ENCODE data around the gene CABLES2. TPM values are rescaled to one million over a fixed set of nuclear protein-coding genes. Genes with fewer than 3 reads are reported as not detected.

Gene CABLES2
- total and polyA plus RNA-seq, 9 of the 15 experiments (the other 6 are each of a cell fraction or from before 2014, with no cell fraction given) = 0.46 to 4.2 (median 1.6) TPM

DNA sequence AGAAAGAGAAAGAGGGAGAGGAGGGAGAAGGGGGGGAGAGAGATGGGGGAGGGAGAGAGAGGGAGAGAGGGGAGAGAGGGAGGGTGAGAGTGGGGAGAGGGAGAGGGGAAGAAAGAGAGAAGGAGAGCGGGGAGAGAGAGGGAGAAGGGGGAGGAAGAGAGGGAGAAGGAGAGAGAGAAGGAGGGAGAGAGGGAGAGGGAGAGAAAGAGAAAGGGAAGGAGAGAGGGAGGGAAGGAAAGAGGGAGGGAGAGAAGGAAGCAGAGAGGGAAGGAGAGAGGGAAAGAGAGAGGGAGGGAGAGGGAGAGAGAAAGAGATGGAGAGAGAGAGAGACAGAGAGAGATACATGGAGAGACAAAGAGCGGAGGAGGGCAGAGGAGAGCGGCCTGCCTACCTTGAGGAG, 44.9 kb upstream of the CABLES2 start (continued):
- no peak for TF ChIP-seq ATF2 (CRISPR knock-in tag; IDR thresholded peaks at IDR 0.05)
- TF ChIP-seq OTX1 (CRISPR knock-in tag; IDR thresholded peaks at IDR 0.05) = 0 out of 2 replicates have a peak, but pooled peaks have one; percentile 68

DNA sequence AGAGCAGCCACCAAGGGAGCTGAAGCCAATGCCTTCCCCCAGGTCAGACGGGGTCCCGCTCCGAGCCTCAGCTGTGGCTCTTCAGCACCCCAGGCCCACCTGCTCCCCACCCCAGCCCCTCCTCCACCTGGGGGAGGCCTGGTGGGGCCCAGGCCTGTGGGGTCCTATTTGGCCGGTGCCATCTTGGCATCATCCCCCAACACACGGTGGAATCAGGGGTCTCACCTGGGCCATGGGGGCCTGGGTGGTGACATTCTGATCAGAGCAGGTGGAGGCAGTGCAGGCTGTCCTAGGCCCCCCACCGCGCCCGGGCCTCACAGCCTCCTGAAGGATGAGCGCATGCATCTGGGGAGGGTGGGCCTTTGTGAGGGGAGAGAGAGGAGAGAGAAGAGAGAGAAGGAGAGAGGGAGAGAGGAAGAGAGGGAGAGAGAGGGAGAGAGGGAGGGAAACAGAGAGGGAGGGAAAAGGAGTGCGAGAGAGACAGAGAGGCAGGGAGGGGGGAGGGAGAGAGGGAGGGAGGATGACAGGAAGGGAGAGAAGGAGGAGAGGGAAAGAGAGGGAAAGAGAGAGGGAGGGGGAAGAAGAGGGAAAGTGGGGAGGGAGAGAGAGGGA, 44.2 kb upstream of the CABLES2 start:
- CTCF ChIA-PET (ENCODE audit: low intra/inter-chr PET ratio) = no interaction called here
- 20% methylated on average over 1 of the region's 10 CpGs for WGBS (ENCODE audit: insufficient coverage, low coverage, missing lambda C conversion rate)
- H4K20me1 ChIP-seq (replicated peaks; ENCODE audit: control insufficient read depth, insufficient read depth, low read length) = no peaks in the 10 kb centered on the region
- H3K79me2 ChIP-seq (ENCODE audit: control insufficient read depth, insufficient read depth, low read length) = no peaks in the 10 kb centered on the region
- FAIRE-seq = no peak
- H3K27me3 ChIP-seq (ENCODE audit: control insufficient read depth in 2 of 2, insufficient read depth in 2 of 2, low read length in 2 of 2) = peaks cover 5 to 30% of the 10 kb centered on the region in 2 experiments; a peak in 4 of 5 replicates
- H2AFZ ChIP-seq (ENCODE audit: low read depth, low read length) = no peak overlapping the region
- peaks cover 16 to 80% of the 10 kb centered on the region in 2 experiments; a peak in 4 of 5 replicates for H3K4me1 ChIP-seq (replicated peaks in 1 of 2; ENCODE audit: control insufficient read depth in 2 of 2, insufficient read depth in 2 of 2, low read length in 2 of 2)
- no TSS peak for BruUV-seq (replicated peaks)
- intact Hi-C loops (cut with micrococcal nuclease) (no loop called here), in situ Hi-C loops (cut with MboI) (no loop called here)
- POLR2A ChIA-PET = interaction anchor here (0.9 kb wide), 1 partner anchor 21 kb away, joined by 3 read pairs; no protein-coding TSS in a partner anchor
- H3K27ac ChIP-seq (ENCODE audit: extremely low read depth, low read depth, low read length) = no peak overlapping the region
- no peak overlapping the region for H3K4me2 ChIP-seq (ENCODE audit: insufficient read depth, low read length)
- no peak for ATAC-seq
- no peaks in the 10 kb centered on the region for H3K9me3 ChIP-seq (replicated peaks; ENCODE audit: control insufficient read depth, insufficient read depth, low read depth, low read length)
- no peaks in the 10 kb centered on the region for H3K36me3 ChIP-seq (ENCODE audit: control insufficient read depth, insufficient read depth, low read length)
- no peaks in the 10 kb centered on the region for H3K9me1 ChIP-seq (ENCODE audit: control insufficient read depth, insufficient read depth, low read length)
- H3K4me3 ChIP-seq = no peak overlapping the region
- no peak for DNase-seq (ENCODE audit: extremely low read depth in 1 of 4, low spot score in 3 of 4)
- no peak overlapping the region for H3K9ac ChIP-seq (ENCODE audit: insufficient read depth in 1 of 2, low read depth in 2 of 2, low read length in 2 of 2)
- TF ChIP-seq CCNT2 (IDR thresholded peaks at IDR 0.05; ENCODE audit: borderline replicate concordance, extremely low read depth, insufficient read length, low read depth, low read length) (no peak), SAP30 (IDR thresholded peaks at IDR 0.05; ENCODE audit: borderline replicate concordance, insufficient read depth, low read depth, low read length, poor library complexity, severe bottlenecking) (no peak), MAFG (tag; conservative IDR thresholded peaks at IDR 0.05) (no peak), RBM34 (IDR thresholded peaks at IDR 0.05; ENCODE audit: borderline replicate concordance, insufficient read depth, low read length) (no peak), MCM2 (IDR thresholded peaks at IDR 0.05; ENCODE audit: low read depth) (no peak), EWSR1 (IDR thresholded peaks at IDR 0.05; ENCODE audit: borderline replicate concordance, low read depth, partially characterized antibody) (no peak), FOSL1 (tag; conservative IDR thresholded peaks at IDR 0.05) (no peak), POLR3G (IDR thresholded peaks at IDR 0.05; ENCODE audit: extremely low read depth, insufficient read length, insufficient replicate concordance) (no peak), PATZ1 (CRISPR knock-in tag; IDR thresholded peaks at IDR 0.05; ENCODE audit: borderline replicate concordance) (no peak), FOXM1 (IDR thresholded peaks at IDR 0.05; ENCODE audit: low read depth) (no peak), FOXM1 (CRISPR knock-in tag; IDR thresholded peaks at IDR 0.05; ENCODE audit: low read depth) (no peak)
- TF ChIP-seq, protein P1, sequence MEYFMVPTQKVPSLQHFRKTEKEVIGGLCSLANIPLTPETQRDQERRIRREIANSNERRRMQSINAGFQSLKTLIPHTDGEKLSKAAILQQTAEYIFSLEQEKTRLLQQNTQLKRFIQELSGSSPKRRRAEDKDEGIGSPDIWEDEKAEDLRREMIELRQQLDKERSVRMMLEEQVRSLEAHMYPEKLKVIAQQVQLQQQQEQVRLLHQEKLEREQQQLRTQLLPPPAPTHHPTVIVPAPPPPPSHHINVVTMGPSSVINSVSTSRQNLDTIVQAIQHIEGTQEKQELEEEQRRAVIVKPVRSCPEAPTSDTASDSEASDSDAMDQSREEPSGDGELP (CRISPR knock-in tag; IDR thresholded peaks at IDR 0.05; ENCODE audit: borderline replicate concordance) = no peak
- TF ChIP-seq, protein P2, sequence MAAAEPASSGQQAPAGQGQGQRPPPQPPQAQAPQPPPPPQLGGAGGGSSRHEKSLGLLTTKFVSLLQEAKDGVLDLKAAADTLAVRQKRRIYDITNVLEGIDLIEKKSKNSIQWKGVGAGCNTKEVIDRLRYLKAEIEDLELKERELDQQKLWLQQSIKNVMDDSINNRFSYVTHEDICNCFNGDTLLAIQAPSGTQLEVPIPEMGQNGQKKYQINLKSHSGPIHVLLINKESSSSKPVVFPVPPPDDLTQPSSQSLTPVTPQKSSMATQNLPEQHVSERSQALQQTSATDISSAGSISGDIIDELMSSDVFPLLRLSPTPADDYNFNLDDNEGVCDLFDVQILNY (CRISPR knock-in tag; IDR thresholded peaks at IDR 0.05) = no peak

Data from K562 (cell line).